HL-60 (cell line): Measurements from ENCODE around the gene PCLO.
"Not testable (repeated sequence)": the region's sequence is repeated elsewhere in the genome, so short reads cannot be mapped to it uniquely, and the experiment has no call there.

Source experiments
- CTCF ChIP-seq: IDR thresholded peaks from one replicate; pipeline ENCODE4 v1.5.1; 2011; ENCODE audit warnings: low read length, control low read depth, inconsistent platforms; ENCODE audit not compliant: insufficient read depth
- POLR2AphosphoS5 ChIP-seq: IDR thresholded peaks from 2 replicates; pipeline ENCODE4 v1.6.1; 2012; ENCODE audit warnings: low read depth
- SPI1 ChIP-seq: IDR thresholded peaks from 2 replicates; pipeline ENCODE4 v1.6.1; 2012; ENCODE audit warnings: low read depth, mild to moderate bottlenecking, borderline replicate concordance

- not testable (repeated sequence) for TF ChIP-seq CTCF, POLR2AphosphoS5, SPI1
These were observed 82.8 kb downstream of the PCLO start for GRCh38 chr7:83079879-83080278.
